Adrenal gland (tissue), 5 donors: ENCODE data around the gene TMPRSS4.

Experiments
- CTCF ChIP-seq, 6 experiments: fragments of 450-650 bp in 4 of 6; fragments of 200-600 bp in 2 of 6; sonication (generic) in 1 of 6; IDR thresholded peaks; 1 replicate in 5 of 6; 2 replicates in 1 of 6; pipeline versions ENCODE4 v1.5.1 to v1.8.0; 2016 to 2021; ENCODE audit warnings: antibody characterized with exemption in 6 of 6, mild to moderate bottlenecking in 2 of 6, moderate library complexity in 1 of 6
- POLR2A ChIP-seq, 2 donors: fragments of 450-650 bp; IDR thresholded peaks; one replicate each; pipeline ENCODE4 v1.6.1; 2017; ENCODE audit warnings: antibody characterized with exemption in 2 of 2, mild to moderate bottlenecking in 2 of 2, moderate library complexity in 1 of 2
- donor health status: DM: no; HTN: no; CAD: no.

GRCh38 chr11:118102721-118103261 lies 25.9 kb downstream of the TMPRSS4 start:
- TF ChIP-seq CTCF (IDR thresholded peaks at IDR 0.05), result no peak
- no peak for TF ChIP-seq POLR2A (IDR thresholded peaks at IDR 0.05)
